ENCODE measurements around the gene NHSL1. TPM values are rescaled to one million over a fixed set of nuclear protein-coding genes. Genes with fewer than 3 reads are reported as not detected.

The NHSL1 gene
- total and polyA plus RNA-seq, 11 donors = 13.9 to 103 (median 46.1) TPM

DNA sequence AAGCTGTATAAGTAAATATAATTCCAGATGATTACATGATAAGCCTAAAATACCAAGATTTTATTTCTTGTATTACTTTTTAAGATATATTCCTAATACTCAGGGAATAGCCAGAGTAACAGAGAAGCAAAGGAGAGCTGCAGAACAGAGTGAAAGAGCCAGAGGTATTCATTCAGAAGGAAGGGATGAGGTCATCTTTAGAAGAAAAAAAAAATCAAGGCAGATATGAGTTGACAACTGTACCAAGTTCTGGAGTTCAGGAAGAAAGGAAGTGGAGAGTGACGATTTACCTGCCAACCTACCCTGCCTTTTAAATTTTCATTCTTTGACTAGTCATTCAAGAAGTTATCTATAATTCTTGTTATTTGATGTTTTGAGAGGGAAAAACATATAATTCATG lies 28.8 kb upstream of the NHSL1 start:
- Histone ChIP-seq H3K27ac (peak overlapping the region in 7 of 12 donors; percentile 2 to 53 (median 50)), H3K4me3 (no peak overlapping the region), H3K4me1 (peaks cover 0 to 59% (median 20%) of the 10 kb centered on the region in 12 donors), H3K9me3 (no peaks in the 10 kb centered on the region), H3K36me3 (no peaks in the 10 kb centered on the region), H3K27me3 (no peaks in the 10 kb centered on the region)
- WGBS, 4 donors = 16 to 22% (median 17%) methylated on average over 1 of the region's 1 CpG
- no peak for DNase-seq
- TF ChIP-seq POLR2A (IDR thresholded peaks at IDR 0.05) = no peak
- TF ChIP-seq, protein P1, sequence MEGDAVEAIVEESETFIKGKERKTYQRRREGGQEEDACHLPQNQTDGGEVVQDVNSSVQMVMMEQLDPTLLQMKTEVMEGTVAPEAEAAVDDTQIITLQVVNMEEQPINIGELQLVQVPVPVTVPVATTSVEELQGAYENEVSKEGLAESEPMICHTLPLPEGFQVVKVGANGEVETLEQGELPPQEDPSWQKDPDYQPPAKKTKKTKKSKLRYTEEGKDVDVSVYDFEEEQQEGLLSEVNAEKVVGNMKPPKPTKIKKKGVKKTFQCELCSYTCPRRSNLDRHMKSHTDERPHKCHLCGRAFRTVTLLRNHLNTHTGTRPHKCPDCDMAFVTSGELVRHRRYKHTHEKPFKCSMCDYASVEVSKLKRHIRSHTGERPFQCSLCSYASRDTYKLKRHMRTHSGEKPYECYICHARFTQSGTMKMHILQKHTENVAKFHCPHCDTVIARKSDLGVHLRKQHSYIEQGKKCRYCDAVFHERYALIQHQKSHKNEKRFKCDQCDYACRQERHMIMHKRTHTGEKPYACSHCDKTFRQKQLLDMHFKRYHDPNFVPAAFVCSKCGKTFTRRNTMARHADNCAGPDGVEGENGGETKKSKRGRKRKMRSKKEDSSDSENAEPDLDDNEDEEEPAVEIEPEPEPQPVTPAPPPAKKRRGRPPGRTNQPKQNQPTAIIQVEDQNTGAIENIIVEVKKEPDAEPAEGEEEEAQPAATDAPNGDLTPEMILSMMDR (IDR thresholded peaks at IDR 0.05) = no peak
- intact Hi-C loops (cut with DNase I) = no loop called here
- peak in 3 of 4 donors; percentile 31 to 65 (median 41) for ATAC-seq

DNA sequence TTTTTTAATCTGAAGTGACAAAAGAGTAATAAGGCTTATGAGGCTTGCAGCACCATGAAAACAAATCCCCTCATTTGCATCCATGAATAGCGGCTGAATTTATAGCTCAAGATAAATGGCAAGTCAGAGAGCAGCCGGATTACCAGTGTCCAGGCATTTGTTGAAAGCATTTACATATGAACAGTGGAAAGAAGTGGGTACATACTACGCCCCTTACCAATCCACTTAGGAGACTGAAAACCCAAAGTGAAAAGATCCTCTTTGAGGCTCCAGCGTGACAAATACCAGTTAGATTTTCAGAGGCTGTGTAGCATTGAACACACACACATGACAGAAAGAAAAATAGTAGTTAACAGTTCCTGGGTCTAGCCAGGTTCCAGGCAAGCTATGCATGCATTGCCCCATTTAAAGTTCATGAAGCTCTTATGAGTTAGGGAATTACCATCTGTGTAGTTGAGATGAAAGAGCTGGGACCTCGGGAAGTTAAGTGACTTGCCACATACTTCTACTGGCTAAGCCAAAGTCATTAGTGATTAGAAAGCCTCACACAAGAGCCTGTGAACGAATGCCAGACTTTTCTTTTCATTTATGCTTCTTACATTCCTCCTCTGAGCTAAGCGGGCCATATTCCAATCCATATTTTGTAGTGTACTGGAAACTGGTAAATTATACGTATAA lies 28.3 kb upstream of the NHSL1 start:
- intact Hi-C loops (cut with DNase I) = no loop called here
- Histone ChIP-seq H3K27ac (peak overlapping the region in 8 of 12 donors; percentile 2 to 57 (median 50)), H3K4me1 (peaks cover 0 to 62% (median 22%) of the 10 kb centered on the region in 12 donors), H3K9me3 (no peaks in the 10 kb centered on the region), H3K36me3 (no peaks in the 10 kb centered on the region), H3K27me3 (no peaks in the 10 kb centered on the region), H3K4me3 (peak overlapping the region in 2 of 12 donors; percentile 19 to 24)
- ATAC-seq = peak; percentile 28 to 60 (median 48)
- TF ChIP-seq, protein P1 (IDR thresholded peaks at IDR 0.05) = no peak
- TF ChIP-seq POLR2A (IDR thresholded peaks at IDR 0.05) = no peak
- 50 to 57% (median 51%) methylated on average over 8 of the region's 8 CpGs for WGBS, 4 donors
- DNase-seq = no peak

DNA sequence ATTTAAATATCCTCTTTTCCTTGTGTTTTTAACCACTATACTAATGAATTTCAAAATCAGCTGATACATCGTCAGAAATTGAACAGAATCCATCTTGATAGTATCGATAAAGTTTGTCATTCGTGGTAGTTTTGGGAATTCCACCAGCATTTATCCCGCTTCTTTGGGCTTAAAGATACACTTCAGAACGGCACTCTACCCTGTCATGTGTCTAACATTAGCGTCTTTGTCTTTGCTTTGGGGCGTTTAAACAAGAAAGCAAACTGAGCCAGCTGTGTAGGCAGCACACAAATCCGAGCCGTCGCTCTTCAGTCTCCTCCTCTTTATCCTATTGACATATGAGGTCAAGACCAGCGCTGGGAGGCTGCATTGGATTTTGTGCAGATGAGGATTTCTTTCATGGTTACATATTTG lies 27.5 kb upstream of the NHSL1 start:
- ATAC-seq (peak in 3 of 4 donors; percentile 14 to 71 (median 46)), DNase-seq (no peak)
- Histone ChIP-seq H3K4me1 (peaks cover 0 to 69% (median 26%) of the 10 kb centered on the region in 12 donors), H3K36me3 (no peaks in the 10 kb centered on the region), H3K27ac (peak overlapping the region in 8 of 12 donors; percentile 2 to 57 (median 41)), H3K9me3 (no peaks in the 10 kb centered on the region), H3K4me3 (peak overlapping the region in 2 of 12 donors; percentile 19 to 24), H3K27me3 (no peaks in the 10 kb centered on the region)
- TF ChIP-seq POLR2A (IDR thresholded peaks at IDR 0.05) = no peak
- TF ChIP-seq, protein P1 (IDR thresholded peaks at IDR 0.05) = no peak
- 47 to 65% (median 51%) methylated on average over 11 of the region's 11 CpGs for WGBS, 4 donors
- intact Hi-C loops (cut with DNase I) = no loop called here

DNA sequence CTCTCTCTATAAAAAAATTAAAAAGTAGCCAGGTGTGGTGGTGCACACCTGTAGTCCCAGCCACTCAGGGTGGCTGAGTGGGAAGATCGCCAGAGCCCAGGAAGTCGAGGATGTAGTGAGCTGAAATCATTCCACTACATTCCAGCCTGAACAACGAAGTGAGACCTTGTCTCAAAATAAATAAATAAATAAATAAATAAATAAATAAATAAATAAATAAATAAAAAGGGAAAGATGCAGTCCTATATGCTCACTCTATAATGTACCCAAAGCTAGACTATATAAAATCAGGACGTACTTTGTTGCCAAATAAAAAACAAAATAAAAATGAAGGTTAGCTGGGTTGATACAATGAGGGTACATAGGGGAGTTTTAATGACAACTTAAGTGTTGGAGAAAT lies 26.1 kb upstream of the NHSL1 start:
- ATAC-seq (no peak), DNase-seq (no peak)
- WGBS, 4 donors = 79 to 82% (median 82%) methylated on average over 4 of the region's 4 CpGs
- no peaks in the 10 kb centered on the region for H3K36me3 ChIP-seq
- intact Hi-C loops (cut with DNase I) = no loop called here
- H3K4me3 ChIP-seq = no peak overlapping the region
- H3K27ac ChIP-seq = no peak overlapping the region
- H3K27me3 ChIP-seq = no peaks in the 10 kb centered on the region
- H3K4me1 ChIP-seq = peaks cover 0 to 77% (median 32%) of the 10 kb centered on the region in 12 donors
- H3K9me3 ChIP-seq = no peaks in the 10 kb centered on the region
- TF ChIP-seq POLR2A (IDR thresholded peaks at IDR 0.05) = no peak
- TF ChIP-seq, protein P1 (IDR thresholded peaks at IDR 0.05) = no peak
